Lower leg skin (tissue), 3 donors: ENCODE data around the gene KRT13.

ENCODE experiments used
- CTCF ChIP-seq, 3 donors: fragments of 450-650 bp; IDR thresholded peaks; one replicate each; pipeline ENCODE4 v1.5.1; 2016; ENCODE audit warnings: antibody characterized with exemption in 3 of 3, mild to moderate bottlenecking in 3 of 3, moderate library complexity in 2 of 3
- POLR2A ChIP-seq, 2 donors: fragments of 450-650 bp; IDR thresholded peaks; one replicate each; pipeline ENCODE4 v1.6.1; 2016 to 2017; ENCODE audit warnings: antibody characterized with exemption in 2 of 2, mild to moderate bottlenecking in 1 of 2, moderate library complexity in 1 of 2

- TF ChIP-seq CTCF (IDR thresholded peaks at IDR 0.05) (no peak), POLR2A (IDR thresholded peaks at IDR 0.05) (no peak)
Measured at GRCh38 chr17:41531993-41532392, 26.6 kb upstream of the KRT13 start.
